ENCODE data around the gene ZBTB7C.

GRCh38 chr18:48361801-48362200, 47.4 kb downstream of the ZBTB7C start:
- TF ChIP-seq, protein P1, sequence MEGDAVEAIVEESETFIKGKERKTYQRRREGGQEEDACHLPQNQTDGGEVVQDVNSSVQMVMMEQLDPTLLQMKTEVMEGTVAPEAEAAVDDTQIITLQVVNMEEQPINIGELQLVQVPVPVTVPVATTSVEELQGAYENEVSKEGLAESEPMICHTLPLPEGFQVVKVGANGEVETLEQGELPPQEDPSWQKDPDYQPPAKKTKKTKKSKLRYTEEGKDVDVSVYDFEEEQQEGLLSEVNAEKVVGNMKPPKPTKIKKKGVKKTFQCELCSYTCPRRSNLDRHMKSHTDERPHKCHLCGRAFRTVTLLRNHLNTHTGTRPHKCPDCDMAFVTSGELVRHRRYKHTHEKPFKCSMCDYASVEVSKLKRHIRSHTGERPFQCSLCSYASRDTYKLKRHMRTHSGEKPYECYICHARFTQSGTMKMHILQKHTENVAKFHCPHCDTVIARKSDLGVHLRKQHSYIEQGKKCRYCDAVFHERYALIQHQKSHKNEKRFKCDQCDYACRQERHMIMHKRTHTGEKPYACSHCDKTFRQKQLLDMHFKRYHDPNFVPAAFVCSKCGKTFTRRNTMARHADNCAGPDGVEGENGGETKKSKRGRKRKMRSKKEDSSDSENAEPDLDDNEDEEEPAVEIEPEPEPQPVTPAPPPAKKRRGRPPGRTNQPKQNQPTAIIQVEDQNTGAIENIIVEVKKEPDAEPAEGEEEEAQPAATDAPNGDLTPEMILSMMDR (IDR thresholded peaks at IDR 0.05; ENCODE audit: insufficient read depth, low read length, poor library complexity, severe bottlenecking): no peak
- no peak for TF ChIP-seq EZH2phosphoT487 (conservative IDR thresholded peaks at IDR 0.05; ENCODE audit: low read length)

All from SU-DHL-6 (cell line).